ENCODE results near the gene ZNF804A. TPM values are rescaled to one million over a fixed set of nuclear protein-coding genes. Genes with fewer than 3 reads are reported as not detected.

The ZNF804A gene
- total and polyA plus RNA-seq, 4 donors = 3.7 to 15.7 (median 13.0) TPM

- H3K27ac ChIP-seq (ENCODE audit: low read depth, low read length) = no peak overlapping the region
- no peaks in the 10 kb centered on the region for H3K9me3 ChIP-seq (ENCODE audit: control insufficient read depth, insufficient read depth, low read length)
- H3K27me3 ChIP-seq (ENCODE audit: control insufficient read depth, insufficient read depth, low read length) = no peaks in the 10 kb centered on the region
- H3K4me1 ChIP-seq (ENCODE audit: control insufficient read depth, insufficient read depth, low read length) = no peaks in the 10 kb centered on the region
- no peak overlapping the region for H3K4me3 ChIP-seq (ENCODE audit: low read depth, low read length)
- no peaks in the 10 kb centered on the region for H3K36me3 ChIP-seq (ENCODE audit: control insufficient read depth, insufficient read depth, low read length)
- DNase-seq (ENCODE audit: low read depth in 4 of 6, low spot score in 6 of 6) = no peak
- no CpG with 5 or more reads among the region's 1 CpG for WGBS (ENCODE audit: insufficient coverage)
Measured at GRCh38 chr2:184769686-184770085, 171.4 kb downstream of the ZNF804A start.

DNA sequence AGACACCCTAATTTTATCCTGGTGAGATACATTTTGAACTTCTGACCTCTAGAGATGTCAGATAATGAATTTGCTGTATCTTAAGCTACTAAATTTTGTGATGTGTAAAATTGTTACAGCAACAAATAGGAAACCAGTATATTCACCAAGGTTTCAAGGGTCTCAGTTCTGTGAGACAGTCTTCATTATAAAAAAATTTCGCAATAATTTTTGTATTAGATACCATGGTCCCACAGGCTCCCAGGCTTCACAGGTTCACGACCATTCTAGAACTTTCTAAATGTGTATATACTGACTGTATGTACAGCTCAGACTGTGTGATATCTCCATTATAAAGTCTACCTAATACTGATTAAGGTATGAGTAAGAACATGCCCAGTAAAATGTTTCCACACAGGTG is 181.4 kb downstream of the ZNF804A start:
- no peaks in the 10 kb centered on the region for H3K36me3 ChIP-seq (ENCODE audit: control insufficient read depth, insufficient read depth, low read length)
- no peak for DNase-seq (ENCODE audit: low read depth in 4 of 6, low spot score in 6 of 6)
- H3K9me3 ChIP-seq (ENCODE audit: control insufficient read depth, insufficient read depth, low read length) = no peaks in the 10 kb centered on the region
- WGBS (ENCODE audit: insufficient coverage) = no CpG with 5 or more reads among the region's 2 CpGs
- H3K27me3 ChIP-seq (ENCODE audit: control insufficient read depth, insufficient read depth, low read length) = no peaks in the 10 kb centered on the region
- H3K4me1 ChIP-seq (ENCODE audit: control insufficient read depth, insufficient read depth, low read length) = no peaks in the 10 kb centered on the region
- no peak overlapping the region for H3K27ac ChIP-seq (ENCODE audit: low read depth, low read length)
- no peak overlapping the region for H3K4me3 ChIP-seq (ENCODE audit: low read depth, low read length)

DNA sequence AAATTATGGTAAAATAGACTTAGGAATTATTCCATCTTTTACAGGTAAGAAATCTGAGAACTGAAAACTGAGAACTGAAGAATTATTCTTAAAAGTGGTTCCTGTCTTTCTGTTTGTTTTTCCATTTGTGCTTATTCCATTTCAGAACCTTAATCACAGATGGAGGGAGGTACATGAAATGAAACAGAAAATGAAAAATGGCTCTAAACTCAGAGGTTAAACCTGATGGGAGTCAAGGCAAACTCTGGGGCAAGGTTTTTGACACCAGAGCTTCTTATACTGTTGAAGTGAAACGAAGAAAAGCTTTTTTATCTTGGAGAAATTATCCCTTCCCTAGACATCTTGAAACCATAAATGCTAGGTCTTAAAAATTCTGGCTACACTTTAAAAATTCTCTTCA is 182.1 kb downstream of the ZNF804A start:
- no peaks in the 10 kb centered on the region for H3K27me3 ChIP-seq (ENCODE audit: control insufficient read depth, insufficient read depth, low read length)
- no peak overlapping the region for H3K27ac ChIP-seq (ENCODE audit: low read depth, low read length)
- H3K36me3 ChIP-seq (ENCODE audit: control insufficient read depth, insufficient read depth, low read length) = no peaks in the 10 kb centered on the region
- no CpG with 5 or more reads among the region's 1 CpG for WGBS (ENCODE audit: insufficient coverage)
- no peak for DNase-seq (ENCODE audit: low read depth in 4 of 6, low spot score in 6 of 6)
- H3K4me3 ChIP-seq (ENCODE audit: low read depth, low read length) = no peak overlapping the region
- H3K9me3 ChIP-seq (ENCODE audit: control insufficient read depth, insufficient read depth, low read length) = no peaks in the 10 kb centered on the region
- H3K4me1 ChIP-seq (ENCODE audit: control insufficient read depth, insufficient read depth, low read length) = no peaks in the 10 kb centered on the region

DNA sequence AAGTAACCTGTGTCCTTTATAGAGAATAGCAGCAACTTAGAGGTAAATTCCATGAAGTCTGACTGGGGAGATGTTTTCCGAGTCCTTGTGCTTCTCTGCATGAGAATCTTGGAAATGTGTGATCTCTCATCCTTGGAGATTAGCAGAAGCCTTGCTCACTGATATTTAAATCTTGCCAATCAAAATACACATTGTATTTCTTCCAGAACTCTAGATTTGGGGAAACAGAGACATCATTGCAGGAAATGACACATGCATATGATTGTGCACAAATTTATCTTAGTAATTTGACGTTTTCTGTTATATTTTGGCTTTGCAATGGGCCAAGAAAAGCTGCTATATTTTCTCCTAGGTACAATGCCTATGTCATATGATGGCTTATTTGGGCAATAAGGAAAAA is 182.6 kb downstream of the ZNF804A start:
- Histone ChIP-seq H3K4me1 (ENCODE audit: control insufficient read depth, insufficient read depth, low read length) (no peaks in the 10 kb centered on the region), H3K4me3 (ENCODE audit: low read depth, low read length) (no peak overlapping the region), H3K27ac (ENCODE audit: low read depth, low read length) (no peak overlapping the region), H3K9me3 (ENCODE audit: control insufficient read depth, insufficient read depth, low read length) (no peaks in the 10 kb centered on the region), H3K27me3 (ENCODE audit: control insufficient read depth, insufficient read depth, low read length) (no peaks in the 10 kb centered on the region), H3K36me3 (ENCODE audit: control insufficient read depth, insufficient read depth, low read length) (no peaks in the 10 kb centered on the region)
- WGBS (ENCODE audit: insufficient coverage) = 100% methylated on average over 1 of the region's 2 CpGs
- DNase-seq (ENCODE audit: low read depth in 4 of 6, low spot score in 6 of 6) = no peak

- no peak overlapping the region for H3K27ac ChIP-seq (ENCODE audit: low read depth, low read length)
- H3K9me3 ChIP-seq (ENCODE audit: control insufficient read depth, insufficient read depth, low read length) = no peaks in the 10 kb centered on the region
- DNase-seq (ENCODE audit: low read depth in 4 of 6, low spot score in 6 of 6) = no peak
- H3K4me3 ChIP-seq (ENCODE audit: low read depth, low read length) = no peak overlapping the region
- no CpG with 5 or more reads among the region's 3 CpGs for WGBS (ENCODE audit: insufficient coverage)
- no peaks in the 10 kb centered on the region for H3K36me3 ChIP-seq (ENCODE audit: control insufficient read depth, insufficient read depth, low read length)
- no peaks in the 10 kb centered on the region for H3K4me1 ChIP-seq (ENCODE audit: control insufficient read depth, insufficient read depth, low read length)
- H3K27me3 ChIP-seq (ENCODE audit: control insufficient read depth, insufficient read depth, low read length) = no peaks in the 10 kb centered on the region
Measured at GRCh38 chr2:184783576-184783975, 185.2 kb downstream of the ZNF804A start.

DNA sequence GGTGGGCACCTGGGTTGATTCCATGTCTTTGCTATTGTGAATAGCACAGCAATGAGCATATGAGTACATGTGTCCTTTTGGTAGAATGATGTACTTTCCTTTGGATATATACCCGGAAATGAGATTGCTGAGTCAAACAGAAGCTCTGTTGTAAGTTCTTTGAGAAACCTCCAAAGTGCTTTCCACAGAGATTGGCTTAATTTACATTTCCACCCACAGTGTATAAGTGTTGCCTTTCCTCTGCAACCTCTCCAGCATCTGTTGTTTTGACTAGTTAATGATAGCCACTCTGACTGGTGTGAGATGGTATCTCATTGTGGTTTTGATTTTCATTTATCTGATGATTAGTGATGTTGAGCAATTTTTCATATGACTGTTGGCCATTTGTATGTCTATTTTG is 194.8 kb downstream of the ZNF804A start:
- no peaks in the 10 kb centered on the region for H3K4me1 ChIP-seq (ENCODE audit: control insufficient read depth, insufficient read depth, low read length)
- H3K4me3 ChIP-seq (ENCODE audit: low read depth, low read length) = no peak overlapping the region
- no peaks in the 10 kb centered on the region for H3K27me3 ChIP-seq (ENCODE audit: control insufficient read depth, insufficient read depth, low read length)
- H3K27ac ChIP-seq (ENCODE audit: low read depth, low read length) = no peak overlapping the region
- no peaks in the 10 kb centered on the region for H3K36me3 ChIP-seq (ENCODE audit: control insufficient read depth, insufficient read depth, low read length)
- no CpG with 5 or more reads among the region's 1 CpG for WGBS (ENCODE audit: insufficient coverage)
- no peak for DNase-seq (ENCODE audit: low read depth in 4 of 6, low spot score in 6 of 6)
- H3K9me3 ChIP-seq (ENCODE audit: control insufficient read depth, insufficient read depth, low read length) = no peaks in the 10 kb centered on the region

- H3K9me3 ChIP-seq (ENCODE audit: control insufficient read depth, insufficient read depth, low read length) = no peaks in the 10 kb centered on the region
- no peak overlapping the region for H3K27ac ChIP-seq (ENCODE audit: low read depth, low read length)
- no peaks in the 10 kb centered on the region for H3K36me3 ChIP-seq (ENCODE audit: control insufficient read depth, insufficient read depth, low read length)
- H3K4me3 ChIP-seq (ENCODE audit: low read depth, low read length) = no peak overlapping the region
- DNase-seq (ENCODE audit: low read depth in 4 of 6, low spot score in 6 of 6) = no peak
- 100% methylated on average over 2 of the region's 4 CpGs for WGBS (ENCODE audit: insufficient coverage)
- no peaks in the 10 kb centered on the region for H3K4me1 ChIP-seq (ENCODE audit: control insufficient read depth, insufficient read depth, low read length)
- H3K27me3 ChIP-seq (ENCODE audit: control insufficient read depth, insufficient read depth, low read length) = no peaks in the 10 kb centered on the region
Measured at GRCh38 chr2:184799379-184799778, 201.1 kb downstream of the ZNF804A start.

DNA sequence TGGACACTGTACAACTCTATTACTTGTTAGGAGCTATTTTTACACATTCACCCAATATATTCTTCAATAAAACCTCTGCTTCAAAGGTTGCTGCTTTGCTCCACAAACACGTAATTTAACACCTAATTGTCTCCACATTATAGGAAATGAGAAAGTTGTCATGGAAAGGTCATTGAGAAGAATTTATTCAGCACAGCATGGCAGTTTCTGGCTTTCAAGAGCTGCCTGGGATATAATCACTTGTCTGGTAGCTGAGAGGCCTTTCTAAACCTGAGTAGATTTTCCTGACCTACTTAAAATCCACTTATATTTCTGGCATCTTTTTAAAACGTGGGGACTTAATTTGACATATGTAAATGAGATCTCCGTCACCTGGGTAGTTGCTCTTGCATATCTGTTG is 216.1 kb downstream of the ZNF804A start:
- H3K27ac ChIP-seq (ENCODE audit: low read depth, low read length) = no peak overlapping the region
- WGBS (ENCODE audit: insufficient coverage) = no CpG with 5 or more reads among the region's 3 CpGs
- H3K36me3 ChIP-seq (ENCODE audit: control insufficient read depth, insufficient read depth, low read length) = no peaks in the 10 kb centered on the region
- peaks cover 2% of the 10 kb centered on the region for H3K9me3 ChIP-seq (ENCODE audit: control insufficient read depth, insufficient read depth, low read length)
- H3K4me1 ChIP-seq (ENCODE audit: control insufficient read depth, insufficient read depth, low read length) = no peaks in the 10 kb centered on the region
- no peak overlapping the region for H3K4me3 ChIP-seq (ENCODE audit: low read depth, low read length)
- H3K27me3 ChIP-seq (ENCODE audit: control insufficient read depth, insufficient read depth, low read length) = no peaks in the 10 kb centered on the region
- DNase-seq (ENCODE audit: low read depth in 4 of 6, low spot score in 6 of 6) = peak in 3 of 6 donors; percentile 5 to 74 (median 29)

DNA sequence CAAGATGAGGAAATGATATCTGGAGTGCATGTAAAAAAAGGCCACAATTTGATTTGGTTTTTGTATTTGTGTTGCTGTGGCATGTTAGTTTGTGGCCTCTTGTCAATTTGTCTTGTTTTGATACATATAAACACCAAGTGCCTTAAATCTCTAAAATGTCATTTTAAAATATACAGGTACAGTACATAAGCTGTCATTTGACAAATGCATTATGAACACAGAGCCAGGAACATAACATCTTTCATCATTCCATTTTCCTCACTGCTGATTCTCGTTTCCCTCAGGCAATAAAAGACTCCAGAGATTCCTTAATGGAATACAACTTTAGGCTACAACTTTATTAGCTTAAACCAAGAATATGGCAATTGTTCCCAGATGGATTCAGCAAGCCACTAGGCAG is 217.5 kb downstream of the ZNF804A start:
- Histone ChIP-seq H3K27ac (ENCODE audit: low read depth, low read length) (no peak overlapping the region), H3K36me3 (ENCODE audit: control insufficient read depth, insufficient read depth, low read length) (no peaks in the 10 kb centered on the region), H3K4me1 (ENCODE audit: control insufficient read depth, insufficient read depth, low read length) (no peaks in the 10 kb centered on the region), H3K9me3 (ENCODE audit: control insufficient read depth, insufficient read depth, low read length) (peaks cover 2% of the 10 kb centered on the region), H3K4me3 (ENCODE audit: low read depth, low read length) (no peak overlapping the region), H3K27me3 (ENCODE audit: control insufficient read depth, insufficient read depth, low read length) (no peaks in the 10 kb centered on the region)
- DNase-seq (ENCODE audit: low read depth in 4 of 6, low spot score in 6 of 6) = peak in 1 of 6 donors; percentile 43
- WGBS (ENCODE audit: insufficient coverage) = 56% methylated on average over 1 of the region's 1 CpG

- DNase-seq (ENCODE audit: low read depth in 4 of 6, low spot score in 6 of 6) = no peak
Measured at GRCh38 chr2:184824597-184824996, 226.3 kb downstream of the ZNF804A start.

More at GRCh38 chr2:184824597-184824996, 226.3 kb downstream of the ZNF804A start:
- Histone ChIP-seq H3K36me3 (ENCODE audit: control insufficient read depth, insufficient read depth, low read length) (no peaks in the 10 kb centered on the region), H3K27ac (ENCODE audit: low read depth, low read length) (no peak overlapping the region), H3K4me3 (ENCODE audit: low read depth, low read length) (no peak overlapping the region), H3K27me3 (ENCODE audit: control insufficient read depth, insufficient read depth, low read length) (no peaks in the 10 kb centered on the region), H3K9me3 (ENCODE audit: control insufficient read depth, insufficient read depth, low read length) (no peaks in the 10 kb centered on the region), H3K4me1 (ENCODE audit: control insufficient read depth, insufficient read depth, low read length) (no peaks in the 10 kb centered on the region)
- WGBS (ENCODE audit: insufficient coverage) = 39% methylated on average over 2 of the region's 2 CpGs
